IPS-18a (cell line): Measurements from ENCODE around the gene NCAPG2.
"Not testable (repeated sequence)": the region's sequence is repeated elsewhere in the genome, so short reads cannot be mapped to it uniquely, and the experiment has no call there.

Source experiments
- H3K27ac ChIP-seq: one replicate; pipeline ENCODE4 v1.5.1; 2013; ENCODE audit warnings: low read length
- H3K27me3 ChIP-seq: one replicate; pipeline ENCODE4 v1.6.1; 2013; ENCODE audit warnings: mild to moderate bottlenecking, low read length; ENCODE audit not compliant: control insufficient read depth, insufficient read depth
- H3K36me3 ChIP-seq: one replicate; pipeline ENCODE4 v1.6.1; 2013; ENCODE audit warnings: low read depth, low read length; ENCODE audit not compliant: control insufficient read depth
- H3K4me1 ChIP-seq: one replicate; pipeline ENCODE4 v1.6.1; 2013; ENCODE audit warnings: low read depth, low read length; ENCODE audit not compliant: control insufficient read depth
- H3K4me3 ChIP-seq: one replicate; pipeline ENCODE4 v1.5.1; 2013; ENCODE audit warnings: low read length
- H3K9ac ChIP-seq: one replicate; pipeline ENCODE4 v1.6.1; 2013; ENCODE audit warnings: mild to moderate bottlenecking, low read length, moderate library complexity
- H3K9me3 ChIP-seq: one replicate; pipeline ENCODE4 v1.6.1; 2013; ENCODE audit warnings: low read depth, low read length; ENCODE audit not compliant: control insufficient read depth

The NCAPG2 gene

DNA sequence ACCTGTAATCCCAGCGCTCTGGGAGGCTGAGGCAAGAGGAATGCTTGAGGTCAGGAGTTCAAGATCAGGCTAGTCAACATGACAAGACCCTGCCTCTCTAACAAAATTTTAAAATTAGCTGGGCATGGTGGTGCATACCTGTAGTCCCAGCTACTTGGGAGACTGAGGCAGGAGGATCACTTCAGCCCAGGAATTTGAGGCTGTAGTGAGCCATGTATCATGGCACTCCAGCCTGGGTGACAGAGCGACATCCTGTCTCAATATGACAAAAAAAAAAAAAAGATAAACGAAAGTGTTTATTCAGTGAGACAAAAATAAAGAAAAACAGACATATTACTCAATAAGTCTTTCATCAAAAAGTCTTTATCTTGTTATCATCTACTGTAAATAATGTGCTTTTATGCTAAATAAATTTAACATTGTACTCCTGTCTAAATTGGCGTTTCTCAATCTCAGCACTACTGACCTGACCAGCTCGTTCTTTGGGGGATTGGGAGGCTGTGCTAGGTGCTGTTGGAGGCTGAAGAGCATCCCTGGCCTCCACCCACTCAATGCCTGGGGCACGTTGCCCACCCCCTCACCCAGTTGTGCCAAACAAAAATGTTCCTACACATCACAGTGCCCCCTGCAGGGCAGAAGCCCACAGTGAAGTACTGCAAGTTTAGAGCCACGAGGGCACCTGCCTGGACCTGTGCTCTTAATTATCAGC, 57.7 kb downstream of the NCAPG2 start:
- Histone ChIP-seq H3K9ac (no peak overlapping the region), H3K27ac (no peak overlapping the region), H3K9me3 (no peaks in the 10 kb centered on the region), H3K36me3 (peaks cover 88% of the 10 kb centered on the region), H3K4me1 (no peaks in the 10 kb centered on the region), H3K4me3 (no peak overlapping the region), H3K27me3 (no peaks in the 10 kb centered on the region)

DNA sequence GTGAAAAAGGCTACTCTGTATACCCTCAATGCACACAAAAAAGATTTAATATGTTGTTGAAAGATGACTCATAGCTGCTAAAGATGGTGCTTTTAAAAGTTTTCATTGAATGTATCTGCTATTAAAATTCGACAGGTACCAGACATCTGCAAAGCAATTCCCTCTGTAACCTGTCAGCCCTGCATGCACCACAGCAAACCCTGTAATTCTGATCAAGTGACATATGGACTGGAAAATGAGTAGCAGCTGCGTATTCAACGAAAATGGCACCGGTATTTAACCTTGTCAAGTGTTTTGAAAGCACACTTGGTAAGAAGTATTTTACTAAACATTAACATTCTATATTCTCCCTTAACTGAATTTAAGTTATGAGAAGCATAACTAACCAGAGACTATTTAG, 58.8 kb downstream of the NCAPG2 start:
- peaks cover 88% of the 10 kb centered on the region for H3K36me3 ChIP-seq
- H3K9me3 ChIP-seq: no peaks in the 10 kb centered on the region
- H3K27me3 ChIP-seq: no peaks in the 10 kb centered on the region
- no peak overlapping the region for H3K4me3 ChIP-seq
- no peaks in the 10 kb centered on the region for H3K4me1 ChIP-seq
- H3K9ac ChIP-seq: no peak overlapping the region
- no peak overlapping the region for H3K27ac ChIP-seq

DNA sequence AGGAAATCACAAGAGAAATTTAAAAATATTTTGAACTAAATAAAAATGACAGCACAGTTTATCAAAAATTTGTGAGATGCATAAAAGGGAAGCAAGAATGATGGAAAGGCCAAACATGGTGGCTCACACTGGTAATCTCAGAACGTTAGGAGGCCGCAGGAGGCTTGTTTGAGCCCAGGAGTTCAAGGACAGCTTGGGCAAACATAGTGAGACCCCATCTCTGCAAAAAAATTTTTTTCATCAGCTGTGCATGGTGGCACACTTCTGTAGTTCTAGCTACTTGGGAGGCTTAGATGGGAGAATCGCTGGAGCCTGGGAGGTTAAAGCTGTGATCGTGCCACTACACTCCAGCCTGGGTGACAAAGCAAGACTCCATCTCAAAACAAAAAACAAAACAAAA, 62.5 kb downstream of the NCAPG2 start:
- H3K9ac ChIP-seq: no peak overlapping the region
- H3K27ac ChIP-seq: no peak overlapping the region
- no peaks in the 10 kb centered on the region for H3K4me1 ChIP-seq
- H3K4me3 ChIP-seq: no peak overlapping the region
- H3K36me3 ChIP-seq: peaks cover 85% of the 10 kb centered on the region
- no peaks in the 10 kb centered on the region for H3K27me3 ChIP-seq
- no peaks in the 10 kb centered on the region for H3K9me3 ChIP-seq

DNA sequence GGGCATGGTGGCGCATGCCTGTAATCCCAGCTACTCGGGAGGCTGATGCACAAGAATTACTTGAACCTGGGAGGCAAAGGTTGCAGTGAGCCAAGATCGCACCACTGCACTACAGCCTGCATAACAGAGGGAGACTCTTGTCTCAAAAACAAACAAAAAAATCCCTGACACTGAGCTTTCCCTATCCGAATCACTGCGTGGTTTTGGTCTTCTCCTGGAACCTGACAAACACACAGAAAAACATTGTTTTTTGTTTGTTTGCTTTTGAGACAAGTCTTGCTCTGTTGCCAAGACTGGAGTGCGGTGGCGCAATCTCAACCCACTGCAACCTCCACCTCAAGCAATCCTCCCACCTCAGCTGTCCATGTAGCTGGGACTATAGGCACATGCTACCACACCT, 66.6 kb downstream of the NCAPG2 start:
- Histone ChIP-seq H3K9ac (no peak overlapping the region), H3K27me3 (no peaks in the 10 kb centered on the region), H3K4me1 (no peaks in the 10 kb centered on the region), H3K27ac (no peak overlapping the region), H3K9me3 (no peaks in the 10 kb centered on the region), H3K36me3 (peaks cover 49% of the 10 kb centered on the region), H3K4me3 (no peak overlapping the region)

DNA sequence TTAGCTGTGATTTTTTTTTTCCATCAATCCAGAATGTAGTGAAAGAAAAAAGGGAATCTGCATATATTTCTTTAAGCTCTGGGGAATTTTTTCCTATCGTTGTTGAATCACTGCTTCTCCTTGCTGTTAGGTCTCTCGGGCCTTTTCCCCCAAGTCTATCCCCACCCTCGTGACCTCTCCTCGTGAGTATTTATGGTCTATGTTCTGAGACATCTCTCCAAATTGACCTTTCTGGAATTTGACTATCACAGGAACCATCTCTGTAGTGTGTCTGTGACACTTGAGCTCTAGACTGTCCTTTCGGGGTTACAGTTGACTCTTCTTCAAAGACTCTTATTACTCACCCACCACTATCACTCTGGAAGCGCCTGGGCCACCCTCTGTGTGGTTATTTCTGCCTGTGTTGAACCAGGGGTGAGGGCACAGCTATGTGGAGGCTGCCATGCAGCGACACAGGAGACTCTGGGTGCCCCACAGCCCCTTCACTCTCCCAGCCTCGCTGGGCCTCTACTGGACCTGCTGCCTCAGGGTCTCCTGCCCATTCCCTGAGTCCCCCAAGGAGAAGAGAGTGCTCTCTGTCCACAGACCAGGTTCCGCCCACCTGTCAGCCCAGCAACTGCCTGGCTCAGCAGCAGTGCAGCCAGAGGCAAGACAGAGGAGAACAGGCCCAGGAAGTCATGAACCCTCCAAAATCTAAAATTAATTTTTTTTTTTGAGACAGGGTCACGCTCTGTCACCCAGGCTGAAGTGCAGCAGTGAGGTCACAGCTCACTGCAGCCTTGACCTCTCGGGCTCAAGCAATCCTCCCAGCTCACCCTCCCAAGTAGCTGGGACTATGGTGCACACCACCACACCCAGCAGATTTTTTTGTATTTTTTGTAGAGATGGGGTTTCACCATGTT, 71.3 kb downstream of the NCAPG2 start:
- Histone ChIP-seq H3K9me3 (no peaks in the 10 kb centered on the region), H3K36me3 (peaks cover 46% of the 10 kb centered on the region), H3K27ac (no peak overlapping the region), H3K9ac (no peak overlapping the region), H3K4me1 (no peaks in the 10 kb centered on the region), H3K27me3 (no peaks in the 10 kb centered on the region), H3K4me3 (no peak overlapping the region)

DNA sequence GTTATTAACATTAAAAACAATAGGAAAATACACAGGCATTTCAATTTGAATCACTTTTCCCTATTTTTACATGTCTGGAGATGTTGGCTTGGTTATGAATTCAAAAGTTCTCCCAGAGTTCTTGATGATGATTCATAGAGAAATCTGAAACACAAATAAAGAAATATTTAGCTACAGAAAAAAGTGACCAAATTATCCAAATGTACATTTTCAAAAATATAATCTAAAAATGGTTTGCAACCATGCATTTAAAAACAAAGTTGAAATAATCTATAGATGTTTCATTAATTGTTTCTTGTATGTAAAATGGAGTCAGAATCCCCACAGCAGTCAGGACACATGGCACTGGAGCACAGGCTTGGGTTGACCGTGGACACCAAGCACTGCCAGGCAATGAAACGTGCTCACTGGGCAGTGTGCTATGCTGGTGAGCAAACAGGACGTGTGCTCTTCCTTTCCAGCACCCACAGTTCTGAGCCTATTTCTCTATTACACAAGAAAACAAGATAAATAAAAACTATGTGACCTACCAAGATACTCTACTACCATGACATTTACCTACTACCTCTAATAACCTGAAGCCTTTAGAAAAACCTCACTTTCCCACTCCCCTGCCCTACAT, 72.9 kb downstream of the NCAPG2 start:
- Histone ChIP-seq H3K36me3 (peaks cover 47% of the 10 kb centered on the region), H3K27ac (no peak overlapping the region)

DNA sequence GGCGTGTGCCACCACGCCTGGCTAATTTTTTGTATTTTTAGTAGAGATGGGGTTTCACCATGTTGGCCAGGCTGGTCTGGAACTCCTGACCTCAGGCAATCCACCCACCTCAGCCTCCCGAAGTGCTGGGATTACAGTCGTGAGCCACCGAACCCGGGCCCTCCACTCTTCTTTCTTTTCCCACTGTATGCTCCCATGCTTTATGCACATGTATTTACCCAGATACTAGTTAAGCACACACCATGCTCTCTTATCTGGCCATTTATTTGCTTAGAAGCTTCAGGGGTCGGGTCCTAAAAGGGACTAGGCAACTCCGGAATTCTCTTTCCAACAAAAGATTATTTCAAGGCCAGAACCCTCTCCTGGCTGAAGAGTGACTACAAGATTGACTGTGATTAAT, 78.3 kb downstream of the NCAPG2 start:
- not testable (repeated sequence) for H3K27ac ChIP-seq

More for the DNA sequence above, 72.9 kb downstream of the NCAPG2 start:
- Histone ChIP-seq H3K9me3 (no peaks in the 10 kb centered on the region), H3K4me3 (no peak overlapping the region), H3K4me1 (no peaks in the 10 kb centered on the region), H3K27me3 (no peaks in the 10 kb centered on the region), H3K9ac (no peak overlapping the region)

DNA sequence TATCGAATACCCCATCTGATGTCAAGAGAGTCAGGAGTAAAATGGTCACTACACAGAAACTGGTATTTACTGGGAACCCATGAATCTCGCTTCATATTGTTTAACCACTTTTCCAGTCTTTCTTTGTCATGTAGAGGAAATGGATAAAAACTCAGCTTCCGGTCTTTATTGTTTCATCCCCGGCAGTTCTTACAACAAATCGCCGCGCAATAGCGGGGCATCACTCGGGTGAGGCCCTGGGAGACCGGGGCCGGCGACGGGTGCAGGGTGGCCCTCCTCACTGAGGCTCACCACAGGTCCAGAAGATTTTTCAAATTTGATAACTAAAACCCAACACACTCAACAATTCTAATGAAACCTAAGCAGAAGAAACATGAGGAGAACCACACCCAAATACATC, 81.4 kb downstream of the NCAPG2 start:
- Histone ChIP-seq H3K4me1 (peaks cover 8% of the 10 kb centered on the region), H3K27ac (no peak overlapping the region), H3K27me3 (no peaks in the 10 kb centered on the region), H3K4me3 (no peak overlapping the region), H3K9ac (no peak overlapping the region), H3K36me3 (peaks cover 13% of the 10 kb centered on the region), H3K9me3 (no peaks in the 10 kb centered on the region)

More for the DNA sequence above, 78.3 kb downstream of the NCAPG2 start:
- H3K27me3 ChIP-seq, H3K4me3 ChIP-seq, H3K4me1 ChIP-seq, H3K9me3 ChIP-seq, H3K9ac ChIP-seq: not testable (repeated sequence)
- H3K36me3 ChIP-seq: peaks cover 35% of the 10 kb centered on the region

DNA sequence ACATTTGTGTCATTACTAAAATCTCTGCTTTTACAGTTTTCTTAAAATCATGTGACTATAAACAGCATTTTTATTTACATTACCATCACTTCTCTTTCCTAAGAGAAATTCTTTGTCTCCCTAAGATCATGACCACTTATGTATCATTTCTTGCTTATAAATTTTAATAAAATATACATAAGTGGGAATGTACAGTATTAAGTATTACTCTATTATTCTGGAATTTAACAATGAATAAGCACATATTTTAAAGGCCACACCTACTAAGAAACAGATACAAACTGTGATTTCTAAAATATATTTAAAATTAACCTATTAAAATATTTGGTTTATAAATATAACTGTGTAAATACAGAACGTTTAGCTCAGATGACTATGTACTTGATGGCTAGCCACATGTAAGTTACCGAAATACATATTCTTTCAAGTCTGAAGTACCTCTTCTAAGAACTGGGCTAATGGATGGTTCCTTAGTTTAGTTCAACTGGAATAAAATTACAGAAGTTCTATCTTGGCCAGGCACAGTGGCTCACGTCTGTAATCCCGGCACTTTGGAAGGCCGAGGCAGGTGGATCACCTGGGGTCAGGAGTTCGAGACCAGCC, 83.7 kb downstream of the NCAPG2 start:
- H3K9me3 ChIP-seq: no peaks in the 10 kb centered on the region
- H3K27ac ChIP-seq: no peak overlapping the region
- no peak overlapping the region for H3K4me3 ChIP-seq
- H3K27me3 ChIP-seq: no peaks in the 10 kb centered on the region
- H3K9ac ChIP-seq: no peak overlapping the region
- H3K36me3 ChIP-seq: no peaks in the 10 kb centered on the region
- peaks cover 20% of the 10 kb centered on the region for H3K4me1 ChIP-seq

DNA sequence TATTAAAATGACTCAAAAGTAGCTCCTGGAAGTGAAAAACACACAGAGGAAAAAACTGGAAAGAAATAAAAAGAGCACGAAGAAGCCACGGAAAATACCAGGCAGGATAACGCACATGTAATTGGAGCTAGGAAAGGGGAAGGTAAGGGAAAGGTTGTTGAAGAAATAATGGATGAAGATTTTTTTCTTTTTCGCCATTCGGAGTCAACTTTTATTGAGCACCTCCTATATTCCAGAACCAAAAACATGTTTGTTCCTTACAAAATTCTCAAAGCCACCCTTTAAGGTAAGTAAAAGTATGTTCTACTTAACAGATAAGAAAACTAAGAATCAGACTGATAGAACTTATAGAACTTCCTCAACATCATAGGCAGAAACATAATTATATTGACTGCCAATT, 84.2 kb downstream of the NCAPG2 start:
- Histone ChIP-seq H3K9me3 (no peaks in the 10 kb centered on the region), H3K9ac (no peak overlapping the region), H3K27ac (no peak overlapping the region), H3K4me1 (peaks cover 20% of the 10 kb centered on the region), H3K4me3 (no peak overlapping the region), H3K36me3 (no peaks in the 10 kb centered on the region), H3K27me3 (no peaks in the 10 kb centered on the region)

DNA sequence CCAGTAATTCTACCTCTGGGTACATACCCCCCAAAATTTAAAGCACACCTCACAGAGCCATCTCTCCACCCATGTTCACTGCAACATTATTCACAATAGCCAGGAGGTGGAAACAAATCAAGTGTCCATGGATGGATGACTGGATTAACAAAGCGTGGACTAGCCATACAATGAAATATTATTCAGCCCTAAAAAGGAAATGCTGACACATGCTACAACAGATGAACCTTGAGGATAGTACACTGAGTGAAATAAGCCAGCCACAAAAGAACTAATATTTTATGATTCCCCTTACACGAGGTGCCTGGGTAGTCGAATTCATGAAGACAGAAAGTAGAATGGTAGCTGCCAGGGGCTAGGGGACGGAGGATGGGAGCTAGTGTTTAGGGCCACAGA, 85.9 kb downstream of the NCAPG2 start:
- H3K4me1 ChIP-seq: peaks cover 20% of the 10 kb centered on the region
- no peak overlapping the region for H3K4me3 ChIP-seq
- H3K27ac ChIP-seq: no peak overlapping the region
- H3K9ac ChIP-seq: no peak overlapping the region
- no peaks in the 10 kb centered on the region for H3K27me3 ChIP-seq
- H3K9me3 ChIP-seq: no peaks in the 10 kb centered on the region
- H3K36me3 ChIP-seq: no peaks in the 10 kb centered on the region
